ENCODE results near the gene TNNI2. TPM values are rescaled to one million over a fixed set of nuclear protein-coding genes. Genes with fewer than 3 reads are reported as not detected.

Gene TNNI2
- total RNA-seq, 1 experiment from 2014 or later = not detected

DNA sequence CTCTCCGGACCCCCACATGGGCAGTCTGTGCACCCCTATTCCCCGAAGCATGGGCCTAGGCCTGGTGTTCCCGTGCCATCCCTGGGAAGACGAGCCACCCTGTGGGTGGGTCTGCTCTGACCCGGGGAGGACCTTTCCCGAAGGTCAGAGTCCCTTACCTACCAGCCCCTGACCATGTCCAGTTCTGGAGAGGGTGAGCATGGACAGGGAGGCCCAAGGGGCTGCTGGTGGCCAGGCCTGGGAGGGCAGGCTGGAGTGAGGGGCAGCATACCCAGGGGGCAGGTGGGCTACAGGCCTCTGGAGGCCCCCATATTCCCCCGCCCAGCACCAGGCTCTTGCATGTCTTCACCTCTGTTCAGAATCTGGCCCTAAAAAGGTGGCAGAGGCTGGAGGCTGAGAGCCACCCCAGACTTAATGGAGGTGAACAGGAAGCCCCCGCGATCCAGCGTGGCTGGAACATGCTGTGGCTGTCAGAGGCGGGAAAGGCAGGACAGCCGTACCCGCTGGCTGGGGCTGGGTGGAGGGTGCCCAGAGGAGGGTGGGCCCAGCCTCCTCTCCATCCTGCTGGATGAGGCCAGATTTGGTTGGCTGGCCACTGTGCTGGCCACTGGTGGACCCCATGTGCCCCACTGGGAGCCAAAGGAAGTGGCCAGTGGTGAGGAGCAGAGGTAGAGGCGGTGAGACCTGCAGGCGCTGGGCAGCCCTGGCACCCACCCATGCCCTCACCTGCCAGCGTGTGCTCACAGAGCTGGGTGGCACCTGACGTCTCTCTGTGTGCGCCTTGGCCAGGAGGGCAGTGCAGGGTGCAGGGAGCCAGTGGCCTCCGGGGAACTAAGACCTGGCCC is 15.2 kb upstream of the TNNI2 start:
- H3K18ac ChIP-seq (ENCODE audit: insufficient read length, low read depth, low read length) = no peak overlapping the region
- no peaks in the 10 kb centered on the region for H3K23me2 ChIP-seq (ENCODE audit: insufficient read length, low read depth, low read length, poor library complexity, severe bottlenecking)
- no peak overlapping the region for H4K5ac ChIP-seq (ENCODE audit: insufficient read length, low read depth, low read length)
- H2BK20ac ChIP-seq (ENCODE audit: low read depth, low read length, poor library complexity, severe bottlenecking) = no peak overlapping the region
- no peak overlapping the region for H3K4me2 ChIP-seq (ENCODE audit: insufficient read depth, insufficient read length, low read length)
- H3K4me1 Mint-ChIP-seq = no peaks in the 10 kb centered on the region
- H2BK120ac ChIP-seq (ENCODE audit: low read depth, low read length, poor library complexity, severe bottlenecking) = no peak overlapping the region
- H2BK15ac ChIP-seq (ENCODE audit: low read depth, low read length) = no peak overlapping the region
- H3K27ac ChIP-seq (ENCODE audit: insufficient read length, low read depth, low read length) = no peak overlapping the region
- no peak overlapping the region for H3K4me3 Mint-ChIP-seq
- H3K9ac ChIP-seq (ENCODE audit: extremely low read depth, insufficient read length, low read length) = no peak overlapping the region
- no peaks in the 10 kb centered on the region for H3K27me3 ChIP-seq (ENCODE audit: insufficient read depth, low read length)
- H3K36me3 Mint-ChIP-seq (ENCODE audit: insufficient read depth in 1 of 3, low read depth in 3 of 3) = no peaks in the 10 kb centered on the region
- H3K56ac ChIP-seq (ENCODE audit: insufficient read length, low read depth, low read length) = no peak overlapping the region
- H4K91ac ChIP-seq (ENCODE audit: insufficient read length, low read depth, low read length) = no peak overlapping the region
- no peaks in the 10 kb centered on the region for H4K20me1 ChIP-seq (ENCODE audit: control insufficient read depth, insufficient read depth, insufficient read length)
- H3K79me2 ChIP-seq (ENCODE audit: insufficient read depth, low read length) = no peaks in the 10 kb centered on the region
- H3K14ac ChIP-seq (ENCODE audit: insufficient read depth, low read length) = no peak overlapping the region; the same call in 1 of the 2 replicates
- DNase-seq = no peak
- no peak overlapping the region for H2AK5ac ChIP-seq (ENCODE audit: insufficient read length, low read length)
- WGBS (ENCODE audit: extremely low coverage, insufficient read length, low lambda C conversion rate) = no CpG with 5 or more reads among the region's 19 CpGs
- no peaks in the 10 kb centered on the region for H3K79me1 ChIP-seq (ENCODE audit: insufficient read depth, low read depth, low read length, poor library complexity, severe bottlenecking)
- no peak overlapping the region for H3K4ac ChIP-seq (ENCODE audit: low read depth, low read length)
- H2AFZ ChIP-seq (ENCODE audit: low read length) = no peak overlapping the region
- H2BK12ac ChIP-seq (ENCODE audit: insufficient read length, low read depth, low read length) = no peak overlapping the region
- TF ChIP-seq, protein P1, sequence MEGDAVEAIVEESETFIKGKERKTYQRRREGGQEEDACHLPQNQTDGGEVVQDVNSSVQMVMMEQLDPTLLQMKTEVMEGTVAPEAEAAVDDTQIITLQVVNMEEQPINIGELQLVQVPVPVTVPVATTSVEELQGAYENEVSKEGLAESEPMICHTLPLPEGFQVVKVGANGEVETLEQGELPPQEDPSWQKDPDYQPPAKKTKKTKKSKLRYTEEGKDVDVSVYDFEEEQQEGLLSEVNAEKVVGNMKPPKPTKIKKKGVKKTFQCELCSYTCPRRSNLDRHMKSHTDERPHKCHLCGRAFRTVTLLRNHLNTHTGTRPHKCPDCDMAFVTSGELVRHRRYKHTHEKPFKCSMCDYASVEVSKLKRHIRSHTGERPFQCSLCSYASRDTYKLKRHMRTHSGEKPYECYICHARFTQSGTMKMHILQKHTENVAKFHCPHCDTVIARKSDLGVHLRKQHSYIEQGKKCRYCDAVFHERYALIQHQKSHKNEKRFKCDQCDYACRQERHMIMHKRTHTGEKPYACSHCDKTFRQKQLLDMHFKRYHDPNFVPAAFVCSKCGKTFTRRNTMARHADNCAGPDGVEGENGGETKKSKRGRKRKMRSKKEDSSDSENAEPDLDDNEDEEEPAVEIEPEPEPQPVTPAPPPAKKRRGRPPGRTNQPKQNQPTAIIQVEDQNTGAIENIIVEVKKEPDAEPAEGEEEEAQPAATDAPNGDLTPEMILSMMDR (conservative IDR thresholded peaks at IDR 0.05) = no peak
- no peaks in the 10 kb centered on the region for H3K9me3 ChIP-seq (ENCODE audit: control insufficient read depth, low read depth, low read length)
- H2BK5ac ChIP-seq (ENCODE audit: insufficient read length, low read length) = no peak overlapping the region
- H4K8ac ChIP-seq (replicated peaks; ENCODE audit: insufficient read length, low read depth, low read length) = no peak overlapping the region
- no peak overlapping the region for H3K27ac Mint-ChIP-seq
- H3K4me1 ChIP-seq (ENCODE audit: insufficient read depth, low read length) = no peaks in the 10 kb centered on the region
- no peak overlapping the region for H3K23ac ChIP-seq (ENCODE audit: insufficient read length, low read depth, low read length)
- peaks cover 33% of the 10 kb centered on the region for H3K27me3 Mint-ChIP-seq (ENCODE audit: low read depth)
- H3K9me3 Mint-ChIP-seq = peaks cover 0 to 6% of the 10 kb centered on the region in 2 experiments; a peak in 2 of 5 replicates
- H3T11ph ChIP-seq (ENCODE audit: low read length) = no peak overlapping the region

All from H9 (cell line).